Astrocyte of the cerebellum (primary cell): ENCODE measurements around the gene CCDC171.
A peak's percentile ranks its signal among the peaks of the same experiment; 100 is the strongest.
"Not testable (repeated sequence)": the region's sequence is repeated elsewhere in the genome, so short reads cannot be mapped to it uniquely, and the experiment has no call there.

Experiments
- DNase-seq: peaks from one replicate; pipeline ENCODE4 v3.0.0-alpha.2; 2011; ENCODE audit warnings: low read depth
- H3K4me3 ChIP-seq: 2 replicates; pipeline ENCODE4 v1.5.1; 2011; ENCODE audit warnings: mild to moderate bottlenecking, low read depth, low read length, moderate library complexity
- CTCF ChIP-seq: IDR thresholded peaks from 2 replicates; pipeline ENCODE4 v1.5.1; 2012; ENCODE audit warnings: low read length, low read depth, moderate library complexity, mild to moderate bottlenecking; ENCODE audit errors: missing control alignments
- in situ Hi-C: cut with HindIII; loops from 2 replicates; pipeline ENCODE4 v1.10.0; 2017; ENCODE audit warnings: low sequenced_read_pairs

The CCDC171 gene

GRCh38 chr9:15670894-15671293 lies 118.1 kb downstream of the CCDC171 start:
- in situ Hi-C loops: no loop called here
- no peak for DNase-seq
- TF ChIP-seq CTCF: no peak

GRCh38 chr9:15693701-15694100 lies 140.9 kb downstream of the CCDC171 start:
- no peak overlapping the region for H3K4me3 ChIP-seq
- no peak for DNase-seq
- no peak for TF ChIP-seq CTCF
- in situ Hi-C loops: no loop called here

More at GRCh38 chr9:15670894-15671293, 118.1 kb downstream of the CCDC171 start:
- no peak overlapping the region for H3K4me3 ChIP-seq

- peak; percentile 39 for TF ChIP-seq CTCF
- peak; percentile 34 for DNase-seq
- no peak overlapping the region for H3K4me3 ChIP-seq
- in situ Hi-C loops: no loop called here
Measured at GRCh38 chr9:15696979-15697378, 144.1 kb downstream of the CCDC171 start.

GRCh38 chr9:15697446-15697851 lies 144.6 kb downstream of the CCDC171 start:
- in situ Hi-C loops: no loop called here
- peak; percentile 80 for DNase-seq
- H3K4me3 ChIP-seq: no peak overlapping the region
- TF ChIP-seq CTCF: no peak

GRCh38 chr9:15699876-15700559 lies 147.2 kb downstream of the CCDC171 start:
- H3K4me3 ChIP-seq, in situ Hi-C loops, DNase-seq: not testable (repeated sequence)

GRCh38 chr9:15707000-15707399 lies 154.2 kb downstream of the CCDC171 start:
- no peak for DNase-seq
- in situ Hi-C loops: no loop called here
- TF ChIP-seq CTCF: no peak
- no peak overlapping the region for H3K4me3 ChIP-seq

- H3K4me3 ChIP-seq: no peak overlapping the region
- no peak for DNase-seq
- TF ChIP-seq CTCF: no peak
- in situ Hi-C loops: no loop called here
Measured at GRCh38 chr9:15711531-15711930, 158.7 kb downstream of the CCDC171 start.
